Heart left ventricle (tissue), 16 donors: ENCODE results near the gene CREBL2. TPM values are rescaled to one million over a fixed set of nuclear protein-coding genes. Genes with fewer than 3 reads are reported as not detected.

Source experiments
- ATAC-seq, 4 donors: fragments of 200-7000 bp; cut with Tn5 transposase; one replicate each; pipeline ENCODE4 v1.9.1; 2020 to 2022; ENCODE audit warnings: moderate library complexity in 4 of 4, mild to moderate bottlenecking in 3 of 4, moderate number of reproducible peaks in 1 of 4
- DNase-seq, 5 donors: peaks; one replicate each; pipeline ENCODE4 v3.0.0-alpha.2; 2020
- H3K27ac ChIP-seq, 12 donors: fragments of 200-600 bp; sonication (generic) in 4 of 12; one replicate each; pipeline versions ENCODE4 v1.5.0 to v1.8.0; 2016 to 2022; ENCODE audit warnings: mild to moderate bottlenecking in 2 of 12
- H3K27me3 ChIP-seq, 9 donors: fragments of 200-600 bp; sonication (generic) in 2 of 9; one replicate each; pipeline versions ENCODE4 v1.5.1 to v1.8.0; 2016 to 2022; ENCODE audit warnings: mild to moderate bottlenecking in 3 of 9
- H3K36me3 ChIP-seq, 9 donors: fragments of 200-600 bp; sonication (generic) in 2 of 9; one replicate each; pipeline versions ENCODE4 v1.5.0 to v1.8.0; 2018 to 2022; ENCODE audit warnings: mild to moderate bottlenecking in 2 of 9
- H3K4me1 ChIP-seq, 12 donors: fragments of 200-600 bp; sonication (generic) in 4 of 12; one replicate each; pipeline versions ENCODE4 v1.5.0 to v1.8.0; 2016 to 2022; ENCODE audit warnings: mild to moderate bottlenecking in 3 of 12
- H3K4me3 ChIP-seq, 12 donors: fragments of 200-600 bp; sonication (generic) in 4 of 12; one replicate each; pipeline versions ENCODE4 v1.5.0 to v1.8.0; 2017 to 2022; ENCODE audit warnings: mild to moderate bottlenecking in 9 of 12, moderate library complexity in 4 of 12
- H3K9me3 ChIP-seq, 12 donors: fragments of 200-600 bp; sonication (generic) in 4 of 12; one replicate each; pipeline versions ENCODE4 v1.5.0 to v1.8.0; 2016 to 2022; ENCODE audit warnings: mild to moderate bottlenecking in 1 of 12
- POLR2A ChIP-seq, 2 donors: fragments of 450-650 bp; IDR thresholded peaks; one replicate each; pipeline ENCODE4 v1.6.1; 2017; ENCODE audit warnings: antibody characterized with exemption in 2 of 2, mild to moderate bottlenecking in 2 of 2, moderate library complexity in 2 of 2
- WGBS, 4 donors: extraction: QIAGEN DNeasy Blood & Tissue Kit in 2 of 4; methylation state at CpG; one replicate each; pipeline versions ENCODE4 v1.1.5 to v1.1.7; 2013 to 2018; 5-methylcytosine and 5-hydroxymethylcytosine counted together
- intact Hi-C, 10 donors: fragments of 100-400 bp; cut with DNase I; formaldehyde crosslinking; loops; one replicate each; pipeline versions ENCODE4 v1.11.1 to v1.14.2; 2022
- polyA plus RNA-seq, 2 donors: library from polyadenylated mRNA; stranded (reverse); fragments of 200-250 nt; gene quantifications; one replicate each; pipeline ENCODE4 v1.2.3, GENCODE V29; 2013
- total RNA-seq, 9 donors: library from RNA; depleted of rRNA in 2 of 9; stranded (reverse); fragments of >200 nt in 2 of 9; fragmentation: NEBNext Ultra II Directional in 3 of 9; extraction: Animal tissue kit (Norgen Biotek cat#: 25700) in 3 of 9; gene quantifications; one replicate each; pipeline versions ENCODE4 v1.1.0 to v1.2.4, GENCODE V29; 2016 to 2023
- TF ChIP-seq, protein P1 (sequence below), 12 donors: fragments of 200-600 bp; sonication (generic) in 4 of 12; IDR thresholded peaks; one replicate each; pipeline versions ENCODE4 v1.5.0 to v1.8.0; 2018 to 2022; ENCODE audit warnings: antibody characterized with exemption in 12 of 12, mild to moderate bottlenecking in 5 of 12
- donor health status: ischemic (EF 13 %, LVEDD 7.1; RV severe dilation, severe dysfunction).
- donor health status: healthy with polysubstance abuse.
- donor health status: DM: no; HTN: yes; CAD: no.
- donor health status: DM: no; HTN: no; CAD: no.
- donor health status: ischemic (EF 25% LVEDD 6.9; RV normal size, moderate dysfunction).
- donor health status: ischemic (EF 25% LVEDD 5.7; RV mildly dilated, moderate dysfunction).
- donor health status: healthy.
- donor health status: DM: yes; HTN: yes; CAD: no.
- donor health status: ischemic (EF 35%, LVEDD 5.7; RV mildly dilated, moderate dysfunction).
- donor health status: nonischemic (EF 11% LVEDD 7.7; RV severe dilation, severe dysfunction).
- donor health status: DM: yes; HTN: yes; CAD: no.
- donor health status: PGD.
- donor health status: ischemic (EF 29% LVEDD 5.4; RV normal size, mild dysfunction).
- donor health status: nonischemic (EF 23%, LVEDD 6.1; RV moderate dilation, normal function).

CREBL2 gene
- total and polyA plus RNA-seq, 11 donors = 8.8 to 30.0 (median 17.8) TPM

GRCh38 chr12:12620730-12621315, 9.1 kb downstream of the CREBL2 start:
- H3K27me3 ChIP-seq = no peaks in the 10 kb centered on the region
- peaks cover 0 to 9% (median 0%) of the 10 kb centered on the region in 12 donors for H3K9me3 ChIP-seq
- no peak for ATAC-seq
- peaks cover 0 to 26% (median 4%) of the 10 kb centered on the region in 9 donors for H3K36me3 ChIP-seq
- 97 to 99% (median 97%) methylated on average over 6 of the region's 6 CpGs for WGBS, 4 donors
- TF ChIP-seq POLR2A (IDR thresholded peaks at IDR 0.05) = no peak
- TF ChIP-seq, protein P1, sequence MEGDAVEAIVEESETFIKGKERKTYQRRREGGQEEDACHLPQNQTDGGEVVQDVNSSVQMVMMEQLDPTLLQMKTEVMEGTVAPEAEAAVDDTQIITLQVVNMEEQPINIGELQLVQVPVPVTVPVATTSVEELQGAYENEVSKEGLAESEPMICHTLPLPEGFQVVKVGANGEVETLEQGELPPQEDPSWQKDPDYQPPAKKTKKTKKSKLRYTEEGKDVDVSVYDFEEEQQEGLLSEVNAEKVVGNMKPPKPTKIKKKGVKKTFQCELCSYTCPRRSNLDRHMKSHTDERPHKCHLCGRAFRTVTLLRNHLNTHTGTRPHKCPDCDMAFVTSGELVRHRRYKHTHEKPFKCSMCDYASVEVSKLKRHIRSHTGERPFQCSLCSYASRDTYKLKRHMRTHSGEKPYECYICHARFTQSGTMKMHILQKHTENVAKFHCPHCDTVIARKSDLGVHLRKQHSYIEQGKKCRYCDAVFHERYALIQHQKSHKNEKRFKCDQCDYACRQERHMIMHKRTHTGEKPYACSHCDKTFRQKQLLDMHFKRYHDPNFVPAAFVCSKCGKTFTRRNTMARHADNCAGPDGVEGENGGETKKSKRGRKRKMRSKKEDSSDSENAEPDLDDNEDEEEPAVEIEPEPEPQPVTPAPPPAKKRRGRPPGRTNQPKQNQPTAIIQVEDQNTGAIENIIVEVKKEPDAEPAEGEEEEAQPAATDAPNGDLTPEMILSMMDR (IDR thresholded peaks at IDR 0.05) = no peak
- no peak overlapping the region for H3K4me3 ChIP-seq
- intact Hi-C loops = no loop called here
- H3K27ac ChIP-seq = no peak overlapping the region
- DNase-seq = no peak
- H3K4me1 ChIP-seq = peaks cover 0 to 33% (median 9%) of the 10 kb centered on the region in 12 donors

- intact Hi-C loops = no loop called here
- no peak for TF ChIP-seq POLR2A (IDR thresholded peaks at IDR 0.05)
- TF ChIP-seq, protein P1 (IDR thresholded peaks at IDR 0.05) = no peak
These were observed 10.7 kb downstream of the CREBL2 start for GRCh38 chr12:12622418-12622817.

DNA sequence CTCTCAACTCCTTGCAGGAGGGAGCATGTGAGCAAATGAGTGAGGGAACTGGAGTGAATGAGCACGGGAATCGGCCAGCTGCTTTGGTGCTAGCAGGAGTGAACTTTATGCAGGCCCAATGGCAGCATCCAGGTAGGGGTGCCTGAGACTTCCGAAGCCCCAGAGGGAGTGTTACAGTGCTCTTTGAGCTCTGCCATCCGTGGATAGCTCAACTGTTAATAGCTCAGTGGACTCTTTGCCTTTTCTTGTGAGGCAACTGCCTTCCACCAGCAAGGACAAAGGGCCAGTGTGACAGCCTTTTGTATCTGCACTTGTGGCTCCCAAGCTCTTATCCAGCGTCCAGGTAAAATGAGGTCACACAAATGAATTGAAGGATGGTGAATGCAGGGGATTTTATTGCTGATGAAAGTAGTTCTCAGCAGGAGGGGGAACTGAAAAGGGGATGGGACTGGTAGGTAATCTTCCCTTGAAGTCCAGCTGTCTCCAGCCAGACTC, 12.9 kb downstream of the CREBL2 start:
- no peak for TF ChIP-seq POLR2A (IDR thresholded peaks at IDR 0.05)
- TF ChIP-seq, protein P1 (IDR thresholded peaks at IDR 0.05) = no peak

More at GRCh38 chr12:12622418-12622817, 10.7 kb downstream of the CREBL2 start:
- DNase-seq (no peak), ATAC-seq (peak in 1 of 4 donors; percentile 18)
- Histone ChIP-seq H3K9me3 (peaks cover 0 to 9% (median 0%) of the 10 kb centered on the region in 12 donors), H3K4me1 (peaks cover 0 to 22% (median 0%) of the 10 kb centered on the region in 12 donors), H3K27me3 (no peaks in the 10 kb centered on the region), H3K36me3 (peaks cover 0 to 17% (median 0%) of the 10 kb centered on the region in 9 donors), H3K4me3 (no peak overlapping the region), H3K27ac (peak overlapping the region in 1 of 12 donors; percentile 79)
- WGBS, 4 donors = 63 to 78% (median 77%) methylated on average over 3 of the region's 3 CpGs

GRCh38 chr12:12626471-12626870, 14.8 kb downstream of the CREBL2 start:
- DNase-seq (no peak), ATAC-seq (no peak)
- TF ChIP-seq, protein P1 (IDR thresholded peaks at IDR 0.05) = no peak
- no peak for TF ChIP-seq POLR2A (IDR thresholded peaks at IDR 0.05)
- intact Hi-C loops = no loop called here
- WGBS, 4 donors = 91 to 94% (median 92%) methylated on average over 2 of the region's 2 CpGs
- no peak overlapping the region for H3K27ac ChIP-seq
- H3K4me1 ChIP-seq = peaks cover 0 to 55% (median 0%) of the 10 kb centered on the region in 12 donors
- H3K9me3 ChIP-seq = peaks cover 0 to 9% (median 0%) of the 10 kb centered on the region in 12 donors
- peaks cover 0 to 9% (median 0%) of the 10 kb centered on the region in 9 donors for H3K36me3 ChIP-seq
- H3K4me3 ChIP-seq = no peak overlapping the region
- no peaks in the 10 kb centered on the region for H3K27me3 ChIP-seq

More for the DNA sequence above, 12.9 kb downstream of the CREBL2 start:
- Histone ChIP-seq H3K27me3 (no peaks in the 10 kb centered on the region), H3K9me3 (peaks cover 0 to 9% (median 0%) of the 10 kb centered on the region in 12 donors), H3K27ac (no peak overlapping the region), H3K4me3 (no peak overlapping the region), H3K36me3 (peaks cover 0 to 14% (median 0%) of the 10 kb centered on the region in 9 donors), H3K4me1 (peaks cover 0 to 41% (median 0%) of the 10 kb centered on the region in 12 donors)
- no peak for ATAC-seq
- no peak for DNase-seq
- 76 to 92% (median 86%) methylated on average over 5 of the region's 5 CpGs for WGBS, 4 donors
- intact Hi-C loops = no loop called here
